ENCODE measurements around the gene UBQLN4. TPM values are rescaled to one million over a fixed set of nuclear protein-coding genes. Genes with fewer than 3 reads are reported as not detected.

The UBQLN4 gene
- total RNA-seq, 1 donor from 2014 or later, result 43.7 TPM

- Histone ChIP-seq H2AFZ (replicated peaks) (no peak within 1 kb of the TSS), H3K27me3 (no peaks in the 10 kb centered on the region), H3K27ac (peak within 1 kb of the TSS; percentile 88), H3F3A (ENCODE audit: low read depth) (peaks cover 61% of the 10 kb centered on the region), H3K79me2 (ENCODE audit: low read depth) (peaks cover 20% of the 10 kb centered on the region), H3K4me1 (peaks cover 28% of the 10 kb centered on the region), H3K9ac (no peak within 1 kb of the TSS), H4K20me1 (ENCODE audit: low read depth) (no peaks in the 10 kb centered on the region), H3K4me3 (peak within 1 kb of the TSS; percentile 35), H3K9me3 (ENCODE audit: low read depth) (no peaks in the 10 kb centered on the region), H3K4me2 (peak within 1 kb of the TSS; percentile 74), H3K36me3 (no peaks in the 10 kb centered on the region)
- Mint-ChIP-seq H3K27me3 (ENCODE audit: insufficient read depth, low read depth) (peaks cover 5% of the 10 kb centered on the region), H3K9me3 (no peaks in the 10 kb centered on the region), H3K4me1 (peaks cover 33% of the 10 kb centered on the region), H3K36me3 (peaks cover 10% of the 10 kb centered on the region), H3K4me3 (peak within 1 kb of the TSS; percentile 46), H3K27ac (peak within 1 kb of the TSS; percentile 95)
- TF ChIP-seq EZH2 (IDR thresholded peaks at IDR 0.05), result no peak
- no peak for TF ChIP-seq EZH2phosphoT487 (IDR thresholded peaks at IDR 0.05)
- TF ChIP-seq CTCF (IDR thresholded peaks at IDR 0.05), result no peak
- DNase-seq (ENCODE audit: low spot score), result peak; percentile 64
These were observed 7.5 kb upstream of the UBQLN4 start, which contains the start of gene RAB25 for GRCh38 chr1:156060937-156061636. TSS of gene RAB25 (plus strand) at chr1:156061160. CDS start at chr1:156061401, 241 bp downstream.

GRCh38 chr1:156056326-156056849 lies 2.8 kb upstream of the UBQLN4 start:
- H3K4me2 ChIP-seq, result no peak overlapping the region
- Mint-ChIP-seq H3K27me3 (ENCODE audit: insufficient read depth, low read depth) (peaks cover 15% of the 10 kb centered on the region), H3K4me3 (peak overlapping the region; percentile 43), H3K4me1 (peaks cover 29% of the 10 kb centered on the region), H3K9me3 (no peaks in the 10 kb centered on the region), H3K27ac (no peak overlapping the region), H3K36me3 (peaks cover 15% of the 10 kb centered on the region)
- no peak overlapping the region for H3K4me3 ChIP-seq
- no peaks in the 10 kb centered on the region for H3K36me3 ChIP-seq
- H3K79me2 ChIP-seq (ENCODE audit: low read depth), result peaks cover 48% of the 10 kb centered on the region
- H4K20me1 ChIP-seq (ENCODE audit: low read depth), result peaks cover 21% of the 10 kb centered on the region
- peaks cover 29% of the 10 kb centered on the region for H3F3A ChIP-seq (ENCODE audit: low read depth)
- no peak for DNase-seq (ENCODE audit: low spot score)
- H3K9me3 ChIP-seq (ENCODE audit: low read depth), result no peaks in the 10 kb centered on the region
- no peak overlapping the region for H2AFZ ChIP-seq (replicated peaks)
- H3K4me1 ChIP-seq, result peaks cover 15% of the 10 kb centered on the region
- no peak for TF ChIP-seq CTCF (IDR thresholded peaks at IDR 0.05)
- TF ChIP-seq EZH2 (IDR thresholded peaks at IDR 0.05), result no peak
- no peak for TF ChIP-seq EZH2phosphoT487 (IDR thresholded peaks at IDR 0.05)
- no peaks in the 10 kb centered on the region for H3K27me3 ChIP-seq
- no peak overlapping the region for H3K27ac ChIP-seq
- H3K9ac ChIP-seq, result no peak overlapping the region

DNA sequence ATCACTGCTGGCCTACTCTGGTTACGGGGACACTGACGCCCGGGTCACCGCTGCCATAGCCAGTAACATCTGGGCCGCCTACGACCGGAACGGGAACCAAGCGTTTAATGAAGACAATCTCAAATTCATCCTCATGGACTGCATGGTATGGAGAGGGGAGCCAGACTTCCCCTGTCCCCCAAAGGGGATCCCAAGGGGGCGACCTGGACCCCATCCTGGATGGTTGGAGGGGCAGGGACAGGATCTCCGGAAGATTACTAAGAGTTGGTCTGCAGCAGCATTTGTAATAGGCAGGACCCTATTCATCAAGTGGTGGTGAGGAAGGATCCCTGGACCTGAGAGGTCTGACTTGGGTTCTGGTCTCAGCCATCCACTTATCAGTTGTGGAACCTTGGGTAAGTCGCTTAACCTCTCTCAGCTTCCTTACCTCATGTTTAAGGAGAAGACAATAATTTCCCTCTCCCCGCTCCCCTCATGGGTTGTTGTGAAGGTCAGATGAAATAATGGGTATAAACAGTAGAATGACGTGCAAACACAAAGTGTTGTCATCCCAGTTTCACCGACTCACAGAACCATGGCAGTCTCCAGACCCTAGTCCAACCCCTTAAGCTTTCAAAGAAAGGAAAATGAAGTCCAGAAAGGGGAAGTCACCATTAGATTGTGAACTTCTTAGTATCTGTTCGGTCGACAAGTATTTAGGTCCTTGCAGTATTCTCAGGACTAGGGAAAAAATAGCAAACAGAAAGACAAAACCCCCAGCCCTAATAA lies 1.9 kb upstream of the UBQLN4 start:
- Mint-ChIP-seq H3K9me3 (no peaks in the 10 kb centered on the region), H3K36me3 (peaks cover 16% of the 10 kb centered on the region), H3K4me3 (peak overlapping the region; percentile 96), H3K27ac (peak overlapping the region; percentile 53), H3K4me1 (peaks cover 23% of the 10 kb centered on the region), H3K27me3 (ENCODE audit: insufficient read depth, low read depth) (peaks cover 12% of the 10 kb centered on the region)
- H3K27ac ChIP-seq, result no peak overlapping the region
- peak overlapping the region; percentile 87 for H3K4me2 ChIP-seq
- H3K4me3 ChIP-seq, result peak overlapping the region; percentile 90
- peaks cover 52% of the 10 kb centered on the region for H3K79me2 ChIP-seq (ENCODE audit: low read depth)
- H3K9ac ChIP-seq, result peak overlapping the region; percentile 58
- H3K36me3 ChIP-seq, result no peaks in the 10 kb centered on the region
- H3K27me3 ChIP-seq, result no peaks in the 10 kb centered on the region
- H3F3A ChIP-seq (ENCODE audit: low read depth), result peaks cover 19% of the 10 kb centered on the region
- TF ChIP-seq CTCF (IDR thresholded peaks at IDR 0.05) (no peak), EZH2 (IDR thresholded peaks at IDR 0.05) (no peak), EZH2phosphoT487 (IDR thresholded peaks at IDR 0.05) (no peak)
- no peak for DNase-seq (ENCODE audit: low spot score)
- H3K9me3 ChIP-seq (ENCODE audit: low read depth), result no peaks in the 10 kb centered on the region
- peaks cover 22% of the 10 kb centered on the region for H4K20me1 ChIP-seq (ENCODE audit: low read depth)
- H2AFZ ChIP-seq (replicated peaks), result peak overlapping the region; percentile 94
- peaks cover 6% of the 10 kb centered on the region for H3K4me1 ChIP-seq
